Sigmoid colon (tissue), 7 donors: ENCODE data around the gene C17orf75. TPM values are rescaled to one million over a fixed set of nuclear protein-coding genes. Genes with fewer than 3 reads are reported as not detected.

ENCODE experiments used
- DNase-seq: peaks from one replicate; pipeline ENCODE4 v3.0.0-alpha.2; 2019
- H3K27ac ChIP-seq, 4 donors: fragments of 200-600 bp; sonication (generic); one replicate each; pipeline ENCODE4 v1.5.1; 2016 to 2019; ENCODE audit warnings: mild to moderate bottlenecking in 1 of 4
- H3K27me3 ChIP-seq, 3 donors: fragments of 200-600 bp; sonication (generic); one replicate each; pipeline ENCODE4 v1.5.1; 2019; ENCODE audit warnings: mild to moderate bottlenecking in 1 of 3
- H3K36me3 ChIP-seq, 4 donors: fragments of 200-600 bp; sonication (generic); one replicate each; pipeline ENCODE4 v1.5.1; 2016 to 2019
- H3K4me1 ChIP-seq, 4 donors: fragments of 200-600 bp; sonication (generic); one replicate each; pipeline ENCODE4 v1.5.1; 2017 to 2019
- H3K4me3 ChIP-seq, 4 donors: fragments of 200-600 bp; sonication (generic); one replicate each; pipeline ENCODE4 v1.5.1; 2017 to 2019; ENCODE audit warnings: mild to moderate bottlenecking in 2 of 4, moderate library complexity in 1 of 4
- H3K9me3 ChIP-seq, 4 donors: fragments of 200-600 bp in 3 of 4; sonication (generic) in 3 of 4; one replicate each; pipeline versions ENCODE4 v1.5.1 to v1.6.1; 2013 to 2019
- CTCF ChIP-seq, 4 experiments: fragments of 450-650 bp in 3 of 4; fragments of 200-600 bp in 1 of 4; IDR thresholded peaks; one replicate each; pipeline ENCODE4 v1.5.1; 2016 to 2019; ENCODE audit warnings: antibody characterized with exemption in 4 of 4, mild to moderate bottlenecking in 3 of 4, moderate library complexity in 2 of 4
- EP300 ChIP-seq, 4 donors: sonication (generic); formaldehyde crosslinking; IDR thresholded peaks; one replicate each; pipeline ENCODE4 v1.6.1; 2017; ENCODE audit warnings: antibody characterized with exemption in 4 of 4
- POLR2A ChIP-seq, 2 donors: fragments of 450-650 bp; IDR thresholded peaks; one replicate each; pipeline ENCODE4 v1.6.1; 2016; ENCODE audit warnings: antibody characterized with exemption in 2 of 2, mild to moderate bottlenecking in 2 of 2, moderate library complexity in 2 of 2
- POLR2AphosphoS5 ChIP-seq, 4 donors: sonication (generic); formaldehyde crosslinking; IDR thresholded peaks; one replicate each; pipeline ENCODE4 v1.6.1; 2017; ENCODE audit warnings: antibody characterized with exemption in 4 of 4
- WGBS, 2 donors: extraction: QIAGEN DNeasy Blood & Tissue Kit; methylation state at CpG; one replicate each; pipeline ENCODE4 v1.1.7; 2013; 5-methylcytosine and 5-hydroxymethylcytosine counted together
- intact Hi-C: fragments of 100-400 bp; cut with DNase I; formaldehyde crosslinking; loops from one replicate; pipeline ENCODE4 v1.15.1; 2023
- polyA plus RNA-seq, 3 donors: library from polyadenylated mRNA; stranded (reverse); fragments of 200-250 nt; gene quantifications; one replicate each; pipeline ENCODE4 v1.2.3, GENCODE V29; 2013
- total RNA-seq, 4 donors: library from RNA; depleted of rRNA; stranded (reverse); fragments of >200 nt; gene quantifications; one replicate each; pipeline ENCODE4 v1.1.0, GENCODE V29; 2016
- donor health status: healthy with polysubstance abuse.
- donor health status: Bipolar disorder and iron deficiency.
- donor health status: healthy.

Gene C17orf75
- total and polyA plus RNA-seq, 7 donors = 10.0 to 19.6 (median 10.8) TPM

- no peaks in the 10 kb centered on the region for H3K36me3 ChIP-seq
- H3K4me1 ChIP-seq = peaks cover 0 to 11% (median 0%) of the 10 kb centered on the region in 4 donors
- no peak for DNase-seq
- 94 to 95% methylated on average over 6 of the region's 6 CpGs for WGBS, 2 donors
- no peaks in the 10 kb centered on the region for H3K9me3 ChIP-seq
- no peak overlapping the region for H3K4me3 ChIP-seq
- intact Hi-C loops = no loop called here
- H3K27ac ChIP-seq = no peak overlapping the region
- TF ChIP-seq EP300 (IDR thresholded peaks at IDR 0.05) = no peak
- TF ChIP-seq POLR2A (IDR thresholded peaks at IDR 0.05) = no peak
- TF ChIP-seq CTCF (IDR thresholded peaks at IDR 0.05) = no peak
- no peak for TF ChIP-seq POLR2AphosphoS5 (IDR thresholded peaks at IDR 0.05)
- no peaks in the 10 kb centered on the region for H3K27me3 ChIP-seq
Observed at GRCh38 chr17:32297860-32298259, 44.1 kb downstream of the C17orf75 start.

- Histone ChIP-seq H3K36me3 (no peaks in the 10 kb centered on the region), H3K4me1 (peaks cover 0 to 11% (median 0%) of the 10 kb centered on the region in 4 donors), H3K27ac (no peak overlapping the region), H3K9me3 (no peaks in the 10 kb centered on the region), H3K4me3 (no peak overlapping the region), H3K27me3 (no peaks in the 10 kb centered on the region)
- WGBS, 2 donors = 92 to 97% methylated on average over 2 of the region's 2 CpGs
- no peak for DNase-seq
- intact Hi-C loops = no loop called here
- TF ChIP-seq EP300 (IDR thresholded peaks at IDR 0.05) (no peak), POLR2AphosphoS5 (IDR thresholded peaks at IDR 0.05) (no peak), POLR2A (IDR thresholded peaks at IDR 0.05) (no peak), CTCF (IDR thresholded peaks at IDR 0.05) (no peak)
Observed at GRCh38 chr17:32297424-32297823, 44.5 kb downstream of the C17orf75 start.

GRCh38 chr17:32292094-32292493 lies 49.9 kb downstream of the C17orf75 start:
- intact Hi-C loops = no loop called here
- TF ChIP-seq CTCF (IDR thresholded peaks at IDR 0.05) (no peak), POLR2AphosphoS5 (IDR thresholded peaks at IDR 0.05) (no peak), EP300 (IDR thresholded peaks at IDR 0.05) (no peak), POLR2A (IDR thresholded peaks at IDR 0.05) (no peak)
- H3K27me3 ChIP-seq = no peaks in the 10 kb centered on the region

GRCh38 chr17:32289471-32290070 lies 52.4 kb downstream of the C17orf75 start:
- TF ChIP-seq POLR2A (IDR thresholded peaks at IDR 0.05) (no peak), POLR2AphosphoS5 (IDR thresholded peaks at IDR 0.05) (no peak), EP300 (IDR thresholded peaks at IDR 0.05) (no peak), CTCF (IDR thresholded peaks at IDR 0.05) (no peak)
- intact Hi-C loops = no loop called here
- no peaks in the 10 kb centered on the region for H3K36me3 ChIP-seq
- WGBS, 2 donors = 84 to 89% methylated on average over 9 of the region's 9 CpGs
- no peaks in the 10 kb centered on the region for H3K27me3 ChIP-seq
- H3K27ac ChIP-seq = no peak overlapping the region
- DNase-seq = no peak
- no peaks in the 10 kb centered on the region for H3K4me1 ChIP-seq
- no peaks in the 10 kb centered on the region for H3K9me3 ChIP-seq
- H3K4me3 ChIP-seq = no peak overlapping the region

More at GRCh38 chr17:32292094-32292493, 49.9 kb downstream of the C17orf75 start:
- 72 to 76% methylated on average over 4 of the region's 4 CpGs for WGBS, 2 donors
- Histone ChIP-seq H3K9me3 (no peaks in the 10 kb centered on the region), H3K4me3 (no peak overlapping the region), H3K4me1 (no peaks in the 10 kb centered on the region), H3K27ac (no peak overlapping the region), H3K36me3 (no peaks in the 10 kb centered on the region)
- no peak for DNase-seq

GRCh38 chr17:32288615-32289014 lies 53.4 kb downstream of the C17orf75 start:
- Histone ChIP-seq H3K36me3 (no peaks in the 10 kb centered on the region), H3K4me1 (no peaks in the 10 kb centered on the region), H3K9me3 (no peaks in the 10 kb centered on the region), H3K27me3 (peaks cover 0 to 4% (median 0%) of the 10 kb centered on the region in 3 donors), H3K27ac (no peak overlapping the region), H3K4me3 (no peak overlapping the region)
- no peak for DNase-seq
- WGBS, 2 donors = 45 to 87% methylated on average over 11 of the region's 11 CpGs
- TF ChIP-seq POLR2A (IDR thresholded peaks at IDR 0.05) = no peak
- no peak for TF ChIP-seq EP300 (IDR thresholded peaks at IDR 0.05)
- no peak for TF ChIP-seq CTCF (IDR thresholded peaks at IDR 0.05)
- no peak for TF ChIP-seq POLR2AphosphoS5 (IDR thresholded peaks at IDR 0.05)
- intact Hi-C loops = no loop called here
